Sciatic nerve (tissue), 2 donors: Measurements from ENCODE around the gene PARD3. TPM values are rescaled to one million over a fixed set of nuclear protein-coding genes. Genes with fewer than 3 reads are reported as not detected.
"Not testable (repeated sequence)": the region's sequence is repeated elsewhere in the genome, so short reads cannot be mapped to it uniquely, and the experiment has no call there.

ENCODE experiments used
- ATAC-seq: fragments of 200-7000 bp; cut with Tn5 transposase; one replicate; pipeline ENCODE4 v1.9.1; 2020; ENCODE audit warnings: mild to moderate bottlenecking, moderate library complexity
- DNase-seq: peaks from one replicate; pipeline ENCODE4 v3.0.0-alpha.2; 2020; ENCODE audit warnings: low spot score
- intact Hi-C: fragments of 100-400 bp; cut with DNase I; formaldehyde crosslinking; loops from one replicate; pipeline ENCODE4 v1.14.2; 2022
- total RNA-seq: library from RNA; stranded (reverse); fragmentation: NEBNext Ultra II Directional; extraction: Animal tissue kit (Norgen Biotek cat#: 25700); gene quantifications from one replicate; pipeline ENCODE4 v1.2.1, GENCODE V29; 2021
- donor health status: DM: no; HTN: no; CAD: no.
- donor health status: DM: no; HTN: no; CAD: no.

PARD3 gene
- total RNA-seq, 1 donor from 2014 or later, result 46.1 TPM

DNA sequence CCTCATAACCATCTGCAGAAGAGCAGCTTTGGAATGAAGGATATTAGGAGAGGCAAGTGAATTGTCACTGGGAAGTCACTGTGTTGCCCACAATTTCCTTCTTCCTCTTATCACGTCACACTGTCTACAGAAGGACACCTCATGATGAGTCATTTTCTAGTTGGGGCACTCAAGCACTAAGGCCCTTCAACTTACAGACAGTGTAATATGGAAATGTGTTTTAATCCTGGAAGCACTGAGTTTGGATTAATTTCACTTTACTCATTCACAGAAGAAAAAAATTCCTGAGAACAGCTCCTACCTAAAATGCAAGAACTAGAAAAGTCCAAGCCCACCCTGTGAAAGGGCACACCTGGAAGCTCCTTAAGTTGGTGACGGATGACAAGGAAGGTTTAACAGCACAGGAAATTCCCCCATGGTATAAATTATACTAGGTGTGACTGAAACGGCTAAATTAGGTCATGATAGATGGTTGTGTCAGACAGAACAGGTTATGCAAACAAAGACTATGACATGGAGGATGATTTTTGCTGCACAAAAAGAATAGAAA is 56.6 kb downstream of the PARD3 start:
- DNase-seq (no peak), ATAC-seq (no peak)
- intact Hi-C loops, result loop anchor here (1.0 kb wide), 1 partner anchor 10 kb away; no protein-coding TSS in a partner anchor

DNA sequence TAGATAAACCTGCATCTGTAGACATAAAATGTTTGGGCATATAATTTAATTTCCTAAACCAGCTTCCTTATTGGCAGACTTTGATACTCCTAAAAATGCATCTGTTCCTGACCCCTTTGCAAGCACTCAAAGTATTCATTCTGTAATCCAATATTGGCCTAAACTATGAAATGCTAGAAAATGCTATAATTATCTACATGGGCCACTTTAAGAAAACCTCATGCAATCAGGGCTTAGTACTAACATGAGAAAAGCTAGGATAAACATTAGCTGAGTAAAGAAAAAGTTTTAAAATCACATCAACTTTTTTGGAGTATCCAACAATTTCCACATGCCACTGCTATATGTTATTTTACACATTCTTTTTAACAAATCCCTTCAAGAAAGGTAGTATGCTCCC is 57.2 kb downstream of the PARD3 start:
- DNase-seq (no peak), ATAC-seq (no peak)
- intact Hi-C loops, result loop anchor here (1.0 kb wide), 1 partner anchor 10 kb away; no protein-coding TSS in a partner anchor

DNA sequence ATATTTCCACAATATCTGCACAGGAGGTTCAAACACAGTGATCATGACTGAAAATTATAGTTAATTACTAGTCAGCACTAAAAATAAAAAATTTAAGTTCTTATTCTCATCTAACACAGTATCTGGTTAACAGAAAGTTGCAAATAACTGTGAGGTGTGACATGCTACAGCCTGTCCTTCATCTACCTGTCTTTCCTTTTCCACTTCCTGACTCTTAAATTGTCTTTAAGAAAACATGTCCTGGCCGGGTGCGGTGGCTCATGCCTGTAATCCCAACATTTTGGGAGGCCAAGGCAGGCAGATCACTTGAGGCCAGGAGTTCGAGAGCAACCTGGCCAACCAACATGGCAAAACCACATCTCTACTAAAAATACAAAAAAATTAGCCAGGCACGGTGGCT is 57.9 kb downstream of the PARD3 start:
- DNase-seq, ATAC-seq, intact Hi-C loops: not testable (repeated sequence)

DNA sequence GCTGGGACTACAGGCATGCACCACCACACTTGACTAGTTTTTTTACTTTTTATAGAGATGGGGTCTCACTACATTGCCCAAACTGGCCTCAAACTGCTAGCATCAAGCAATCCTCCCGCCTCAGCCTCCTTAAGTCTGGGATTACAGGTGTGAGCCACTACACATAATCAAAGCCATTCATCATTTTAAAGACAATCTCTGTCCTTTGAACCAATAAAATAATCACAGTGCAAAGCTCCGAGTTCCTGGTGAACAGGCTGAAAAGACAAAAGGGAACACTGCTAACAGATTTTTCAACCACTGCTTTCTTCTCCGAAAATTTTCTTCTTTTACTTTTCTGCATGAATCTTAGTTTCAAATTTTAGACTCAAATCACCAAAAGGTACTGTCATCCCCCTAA is 58.5 kb downstream of the PARD3 start:
- intact Hi-C loops, result no loop called here
- no peak for ATAC-seq
- no peak for DNase-seq

DNA sequence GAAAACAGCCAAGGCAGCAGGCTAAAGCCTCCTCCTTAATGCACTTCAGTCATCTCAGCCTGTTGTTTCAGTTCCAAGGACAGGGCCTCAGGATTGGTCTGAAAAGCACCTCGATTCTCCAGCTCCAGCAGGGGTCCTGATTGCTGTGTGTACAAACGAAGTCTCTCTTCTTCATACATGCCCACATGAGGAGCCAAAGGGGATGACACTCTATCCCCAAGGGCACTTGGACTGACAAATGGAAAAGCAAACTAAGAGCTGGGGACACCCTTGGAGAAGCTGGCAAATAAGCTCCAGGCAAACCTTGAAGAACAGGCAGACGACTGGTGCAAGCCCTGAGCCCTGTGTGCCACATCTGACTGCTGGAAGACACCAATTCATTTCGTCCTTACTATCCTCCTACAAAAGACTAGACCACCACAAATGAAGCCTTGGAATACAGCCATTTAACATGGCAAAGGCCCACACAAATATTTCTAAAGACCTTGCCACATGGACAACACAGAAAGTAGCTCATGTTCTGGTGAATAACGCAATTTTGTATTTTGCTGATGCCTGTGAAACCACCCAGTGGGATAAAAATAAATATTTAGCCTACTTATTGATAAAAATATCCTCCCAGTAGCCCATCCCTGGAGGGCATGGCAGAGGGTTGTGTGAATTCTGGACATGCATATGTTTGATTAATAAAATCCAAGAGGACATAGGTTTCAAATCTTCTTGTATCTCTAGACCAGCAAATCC is 61.9 kb downstream of the PARD3 start:
- intact Hi-C loops, result no loop called here
- ATAC-seq (no peak), DNase-seq (no peak)

DNA sequence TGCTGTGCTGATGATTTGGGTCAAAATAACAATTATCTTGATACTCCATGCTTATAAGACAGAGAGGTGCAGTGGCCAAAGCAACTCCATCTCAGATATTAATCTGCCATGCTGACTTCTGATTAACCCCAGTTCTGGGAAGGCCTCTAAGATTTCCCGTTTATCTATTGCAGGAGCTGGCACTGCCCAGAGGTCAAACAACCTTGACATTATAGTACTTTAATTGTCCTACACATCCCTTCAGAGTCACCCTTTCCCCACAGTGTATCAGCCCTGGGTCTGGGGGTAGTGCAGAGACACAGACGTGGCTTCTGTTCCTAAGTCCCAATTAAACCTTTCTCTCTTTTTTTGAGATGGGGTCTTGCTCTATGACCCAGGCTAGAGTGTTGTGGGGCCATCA is 63.8 kb downstream of the PARD3 start:
- no peak for DNase-seq
- intact Hi-C loops, result no loop called here
- no peak for ATAC-seq

DNA sequence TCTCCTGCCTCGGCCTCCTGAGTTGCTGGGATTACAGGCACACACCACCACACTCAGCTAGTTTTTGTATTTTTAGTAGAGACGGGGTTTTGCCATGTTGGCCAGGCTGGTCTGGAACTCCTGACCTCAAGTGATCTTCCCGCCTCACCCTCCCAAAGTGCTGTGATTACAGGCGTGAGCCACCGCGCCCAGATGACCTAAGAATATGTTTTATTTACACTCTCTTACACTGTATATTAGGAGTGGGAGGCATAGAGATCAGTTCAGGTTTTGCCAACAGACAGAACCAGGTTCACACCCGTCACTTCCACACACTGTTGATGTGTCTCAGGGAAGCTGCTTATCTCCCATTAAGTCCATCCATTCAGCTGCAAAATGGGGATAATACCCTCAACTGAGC is 64.3 kb downstream of the PARD3 start:
- DNase-seq, intact Hi-C loops, ATAC-seq: not testable (repeated sequence)

DNA sequence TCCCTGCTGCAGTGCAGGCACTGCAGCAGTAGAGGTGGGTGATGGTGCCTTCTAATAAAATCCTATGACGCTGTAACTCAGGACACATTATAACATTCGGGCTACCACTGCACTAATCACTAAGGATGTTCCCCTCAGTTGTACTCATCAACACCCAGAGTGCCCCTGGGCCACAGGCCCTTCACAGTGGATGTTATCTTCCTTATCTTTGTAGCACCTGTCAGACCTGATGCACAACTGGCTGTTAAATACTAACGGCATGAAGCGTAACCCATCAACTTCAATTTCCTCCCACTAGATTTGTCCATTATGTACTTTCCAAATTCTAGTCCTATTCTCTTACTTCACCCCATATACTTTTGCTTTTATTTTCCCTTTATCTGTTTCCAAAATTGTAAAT is 66.3 kb downstream of the PARD3 start:
- no peak for ATAC-seq
- intact Hi-C loops, result loop anchor here (10.0 kb wide), 1 partner anchor 66 kb away; the partner anchor contains the start of gene PARD3
- no peak for DNase-seq

DNA sequence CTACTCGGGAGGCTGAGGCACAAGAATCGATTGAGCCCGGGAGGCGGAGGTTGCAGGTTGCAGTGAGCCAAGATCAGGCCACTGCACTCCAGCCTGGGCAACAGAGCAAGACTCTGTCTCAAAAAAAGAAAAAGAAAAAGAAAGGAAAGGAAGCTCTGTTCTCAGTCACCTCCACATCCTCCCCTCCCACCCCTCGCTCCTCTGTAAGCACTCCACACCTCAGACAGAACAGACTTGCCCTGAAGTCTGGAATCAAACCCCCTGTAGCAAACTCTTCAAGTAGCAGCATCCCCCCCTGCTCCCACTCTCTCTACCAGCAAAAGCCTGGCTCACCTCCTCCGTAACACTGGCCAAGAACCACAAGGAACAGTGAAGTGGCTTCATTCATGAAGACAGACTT is 66.7 kb downstream of the PARD3 start:
- ATAC-seq (no peak), DNase-seq (no peak)
- intact Hi-C loops, result loop anchor here (10.0 kb wide), 1 partner anchor 66 kb away; the partner anchor contains the start of gene PARD3

DNA sequence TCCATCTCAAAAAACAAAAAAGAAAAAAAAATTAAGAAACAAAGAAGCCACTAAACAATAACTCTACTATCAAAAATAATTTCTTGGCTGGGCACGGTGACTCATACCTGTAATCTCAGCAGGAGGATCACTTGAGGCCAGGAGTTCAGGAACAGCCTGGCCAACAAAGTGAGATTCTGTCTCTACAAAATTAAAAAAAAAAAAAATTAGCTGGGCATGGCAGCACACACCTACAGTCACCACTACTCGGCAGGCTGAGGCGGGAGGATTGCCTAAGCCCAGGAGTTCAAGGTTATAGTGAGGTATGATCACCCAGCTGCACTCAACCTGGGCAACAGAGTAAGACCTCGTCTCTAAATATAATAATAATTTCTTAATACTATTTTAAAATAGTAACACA is 69.0 kb downstream of the PARD3 start:
- DNase-seq (no peak), ATAC-seq (no peak)
- intact Hi-C loops, result loop anchor here (10.0 kb wide), 1 partner anchor 69 kb away; the partner anchor contains the start of gene PARD3

DNA sequence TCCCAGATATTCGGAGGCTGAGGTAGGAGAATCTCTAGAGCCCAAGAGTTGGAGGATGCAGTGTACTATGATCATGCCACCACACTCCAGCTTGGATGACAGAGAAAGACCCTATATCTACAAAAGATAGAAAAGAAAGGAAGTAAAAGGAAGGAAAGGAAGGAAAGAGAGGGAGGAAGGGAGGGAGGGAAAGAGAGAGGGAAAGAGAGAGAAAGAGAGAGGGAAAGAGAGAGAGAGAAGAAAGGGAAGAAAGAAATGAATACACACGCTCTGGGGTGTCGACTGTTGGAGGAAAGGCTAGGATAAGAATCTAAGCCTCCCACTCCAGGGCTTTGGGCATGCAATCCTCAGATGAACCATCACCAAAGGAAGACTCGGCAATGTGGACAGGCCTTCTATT is 69.9 kb downstream of the PARD3 start:
- ATAC-seq (no peak), DNase-seq (no peak)
- intact Hi-C loops, result loop anchor here (10.0 kb wide), 1 partner anchor 70 kb away; the partner anchor contains the start of gene PARD3

DNA sequence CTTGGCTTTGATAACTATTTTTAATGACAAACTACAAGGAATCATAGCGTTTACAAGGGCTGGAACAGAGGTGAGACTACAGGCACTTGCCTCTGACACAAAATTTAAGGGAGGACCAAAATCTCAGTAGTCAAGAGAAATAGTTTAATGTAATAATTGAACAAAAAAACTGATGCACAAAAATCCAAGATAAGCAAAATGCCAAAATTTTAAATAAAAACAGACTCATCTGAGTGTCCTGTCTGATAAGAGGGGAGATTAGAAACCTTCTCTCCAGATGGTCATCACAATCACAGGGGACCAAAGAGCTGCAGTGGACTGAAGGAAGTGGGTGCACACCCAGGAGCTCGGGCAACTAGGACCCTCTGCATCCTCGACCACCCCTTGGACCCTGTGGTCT is 70.5 kb downstream of the PARD3 start:
- DNase-seq, result no peak
- intact Hi-C loops, result loop anchor here (10.0 kb wide), 1 partner anchor 70 kb away; the partner anchor contains the start of gene PARD3
- no peak for ATAC-seq

DNA sequence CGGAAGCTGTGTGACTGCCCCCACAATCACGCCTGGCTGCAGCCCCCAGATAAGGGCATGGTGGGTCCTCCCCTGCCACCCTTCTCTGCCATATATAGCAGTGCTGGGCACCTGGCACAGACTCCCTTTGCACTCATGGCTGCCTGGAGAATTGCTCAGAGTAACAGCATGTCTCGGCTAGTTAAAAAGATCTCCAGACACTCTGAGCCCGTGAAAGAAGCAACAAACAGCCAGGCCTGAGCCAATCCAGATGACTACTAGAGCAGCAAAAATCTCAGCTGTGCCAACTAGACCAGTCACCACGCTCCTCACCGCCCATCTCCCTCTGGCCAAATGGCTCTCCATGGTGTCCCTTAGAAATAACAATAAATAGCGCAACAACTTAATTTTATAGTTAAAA is 71.3 kb downstream of the PARD3 start:
- DNase-seq (no peak), ATAC-seq (peak; percentile 14)
- intact Hi-C loops, result loop anchor here (10.0 kb wide), 1 partner anchor 71 kb away; the partner anchor contains the start of gene PARD3

DNA sequence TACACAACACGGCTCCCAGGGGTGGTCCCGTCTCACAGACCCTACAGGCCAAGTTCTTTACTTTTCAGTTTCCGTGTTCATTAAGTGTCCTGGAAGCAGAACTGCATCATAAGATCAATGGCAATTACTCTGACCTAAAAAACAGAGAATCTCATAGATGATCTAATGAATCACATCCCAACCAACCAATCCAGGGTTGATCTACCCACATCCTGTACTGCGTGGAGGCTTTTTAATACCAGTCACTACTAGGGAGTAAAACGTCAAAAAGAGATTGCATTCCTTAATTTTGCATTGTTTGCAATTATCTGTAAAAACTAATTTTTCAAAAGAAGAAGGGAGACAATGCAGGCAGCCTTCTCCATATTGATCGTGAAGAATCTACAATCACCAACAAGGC is 72.6 kb downstream of the PARD3 start:
- intact Hi-C loops, result loop anchor here (10.0 kb wide), 1 partner anchor 72 kb away; the partner anchor contains the start of gene PARD3
- DNase-seq, result no peak
- ATAC-seq, result no peak

DNA sequence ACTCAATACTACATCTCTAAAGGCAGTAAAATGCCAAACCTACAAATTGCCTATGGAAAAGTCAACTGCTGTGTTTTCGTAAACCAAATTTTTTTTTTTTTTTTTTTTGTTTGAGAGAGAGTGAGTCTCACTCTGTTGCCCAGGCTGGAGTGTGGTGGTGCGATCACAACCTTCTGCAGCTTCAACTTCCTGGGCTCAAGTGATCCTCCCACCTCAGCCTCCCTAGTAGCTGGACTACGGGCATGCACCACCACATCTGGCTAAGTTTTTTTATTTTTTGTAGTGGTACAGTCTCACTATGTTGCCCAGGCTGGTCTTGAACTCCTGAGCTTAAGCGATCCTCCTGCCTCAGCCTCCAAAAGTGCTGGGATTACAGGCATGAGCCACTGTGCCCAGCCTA is 74.0 kb downstream of the PARD3 start:
- not testable (repeated sequence) for ATAC-seq, DNase-seq
- intact Hi-C loops, result loop anchor here (10.0 kb wide), 1 partner anchor 74 kb away; the partner anchor contains the start of gene PARD3

DNA sequence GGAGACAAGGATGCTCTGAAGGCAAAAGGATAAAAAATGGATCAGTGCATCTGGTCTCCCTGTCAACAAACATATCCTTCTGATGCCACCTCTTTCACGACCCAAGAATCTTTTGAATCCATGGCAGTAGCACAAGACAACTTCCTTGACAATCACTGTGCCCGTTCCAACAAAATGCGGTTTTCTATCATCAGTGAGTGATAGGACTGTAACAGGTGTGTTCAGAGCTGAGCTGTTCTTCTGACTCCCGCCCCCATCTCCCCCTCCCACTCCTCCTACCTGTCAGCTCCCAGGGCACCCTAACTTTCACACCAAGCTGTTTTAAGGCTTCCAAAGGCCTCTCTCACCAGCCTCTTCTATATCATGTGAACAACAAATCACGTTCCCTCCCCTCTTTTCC is 74.8 kb downstream of the PARD3 start:
- ATAC-seq, result no peak
- intact Hi-C loops, result loop anchor here (10.0 kb wide), 1 partner anchor 74 kb away; the partner anchor contains the start of gene PARD3
- no peak for DNase-seq

DNA sequence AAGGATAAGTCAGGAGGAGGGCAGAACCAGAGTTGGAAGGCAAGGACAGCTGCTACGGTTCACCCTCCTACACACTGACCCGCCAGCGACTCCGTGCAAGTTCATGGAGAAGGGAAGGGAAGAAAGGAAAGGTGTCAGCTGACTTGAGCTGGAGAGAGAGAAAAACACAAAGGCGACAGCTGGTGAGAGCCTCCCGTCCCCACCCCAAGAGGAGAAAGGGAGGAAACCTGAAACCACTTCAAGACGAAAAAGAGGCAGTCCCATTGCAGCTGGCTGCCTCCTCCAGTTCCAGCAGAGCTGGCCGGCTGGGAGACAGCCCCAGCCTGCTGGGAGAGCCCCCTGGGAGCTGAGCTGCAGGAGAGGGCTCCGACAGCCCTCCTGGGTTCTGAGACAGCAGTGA is 75.2 kb downstream of the PARD3 start:
- intact Hi-C loops, result loop anchor here (10.0 kb wide), 1 partner anchor 75 kb away; the partner anchor contains the start of gene PARD3
- DNase-seq (no peak), ATAC-seq (peak; percentile 92)

DNA sequence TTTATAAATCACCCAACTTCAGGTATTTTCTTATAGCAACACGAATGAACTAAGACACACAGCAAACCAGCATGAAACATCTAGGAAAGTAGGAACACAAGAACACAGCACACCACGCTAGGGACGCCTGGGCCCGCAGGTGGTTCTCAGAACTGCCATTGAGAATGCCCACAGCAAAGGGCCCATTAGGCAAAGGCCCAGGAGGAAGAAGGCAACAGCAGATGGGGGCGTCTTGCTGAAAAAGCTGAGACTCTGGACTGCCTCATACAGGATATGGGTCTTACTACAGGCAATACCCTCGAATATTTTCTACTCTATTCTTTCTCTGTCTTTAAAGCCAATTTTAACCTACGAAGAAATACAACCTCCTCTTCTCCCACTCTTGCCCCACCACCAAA is 77.3 kb downstream of the PARD3 start:
- DNase-seq (no peak), ATAC-seq (no peak)
- intact Hi-C loops, result no loop called here

DNA sequence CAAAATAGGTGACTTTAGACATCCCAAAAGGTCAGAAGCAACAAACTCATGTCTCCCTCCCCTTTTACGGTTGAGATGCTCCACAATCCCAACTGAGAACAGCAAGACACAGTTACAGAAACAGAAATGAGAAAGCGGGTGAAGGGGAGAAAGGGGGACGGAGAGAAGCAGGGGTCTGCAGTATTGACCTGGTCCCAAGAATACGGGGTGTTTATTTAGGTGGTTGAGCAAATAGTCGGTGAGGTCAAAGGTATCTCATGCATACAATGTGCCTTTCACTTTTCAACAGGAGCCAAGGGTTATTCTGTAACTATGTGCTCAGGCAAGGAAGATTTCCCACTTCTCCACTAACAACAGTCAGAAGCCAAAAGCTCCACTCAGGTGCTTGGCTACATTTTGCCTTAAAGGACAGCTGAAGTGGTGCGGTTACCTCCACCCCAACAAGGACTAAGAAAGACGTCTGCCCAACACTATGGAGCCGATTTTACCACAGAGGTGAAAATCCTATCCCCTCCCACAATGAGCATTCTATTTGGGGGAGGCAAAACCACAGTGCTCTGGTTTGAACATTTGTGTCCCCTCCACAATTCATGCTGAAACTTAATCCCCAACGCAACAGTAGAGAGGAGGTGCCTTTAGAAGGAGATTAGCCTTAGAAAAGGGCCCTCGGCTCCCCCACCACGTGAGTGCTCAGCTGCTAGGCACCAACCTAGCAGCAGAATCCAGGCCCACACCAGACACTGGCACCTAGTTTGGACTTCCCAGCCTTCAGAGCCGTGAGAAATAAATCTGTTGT is 77.9 kb downstream of the PARD3 start:
- intact Hi-C loops, result no loop called here
- DNase-seq (no peak), ATAC-seq (no peak)
